ENCODE data around the gene CCDC141.
"Not testable (repeated sequence)": the region's sequence is repeated elsewhere in the genome, so short reads cannot be mapped to it uniquely, and the experiment has no call there.

Gene CCDC141

GRCh38 chr2:179037807-179038206 is 12.1 kb downstream of the CCDC141 start:
- DNase-seq = no peak

- DNase-seq = no peak
Observed at GRCh38 chr2:179036353-179036905, 13.5 kb downstream of the CCDC141 start.

GRCh38 chr2:179031731-179032408 is 18.1 kb downstream of the CCDC141 start:
- no peak for DNase-seq

- no peak for DNase-seq
Observed at GRCh38 chr2:179024445-179024844, 25.5 kb downstream of the CCDC141 start.

- DNase-seq = no peak
Observed at GRCh38 chr2:179022685-179023084, 27.3 kb downstream of the CCDC141 start.

GRCh38 chr2:179021258-179021657 is 28.7 kb downstream of the CCDC141 start:
- no peak for DNase-seq

- peak; percentile 2 for DNase-seq
Observed at GRCh38 chr2:179020156-179020750, 29.7 kb downstream of the CCDC141 start.

GRCh38 chr2:179019260-179019659 is 30.7 kb downstream of the CCDC141 start:
- no peak for DNase-seq

- no peak for DNase-seq
Observed at GRCh38 chr2:179017773-179018357, 32.1 kb downstream of the CCDC141 start.

GRCh38 chr2:179014189-179014588 is 35.7 kb downstream of the CCDC141 start:
- not testable (repeated sequence) for DNase-seq

GRCh38 chr2:179005976-179006375 is 44.0 kb downstream of the CCDC141 start:
- no peak for DNase-seq

- no peak for DNase-seq
Observed at GRCh38 chr2:178999476-178999875, 50.5 kb downstream of the CCDC141 start.

GRCh38 chr2:178998539-178998938 is 51.4 kb downstream of the CCDC141 start:
- no peak for DNase-seq

GRCh38 chr2:178997477-178997876 is 52.5 kb downstream of the CCDC141 start:
- DNase-seq = no peak

GRCh38 chr2:178997067-178997466 is 52.9 kb downstream of the CCDC141 start:
- DNase-seq = no peak

GRCh38 chr2:178994264-178994663 is 55.7 kb downstream of the CCDC141 start:
- no peak for DNase-seq

- DNase-seq = no peak
Observed at GRCh38 chr2:178993788-178994187, 56.1 kb downstream of the CCDC141 start.

- not testable (repeated sequence) for DNase-seq
Observed at GRCh38 chr2:178992719-178993118, 57.2 kb downstream of the CCDC141 start.

GRCh38 chr2:178990533-178991241 is 59.2 kb downstream of the CCDC141 start:
- DNase-seq = no peak

- DNase-seq = not testable (repeated sequence)
Observed at GRCh38 chr2:178989424-178989823, 60.5 kb downstream of the CCDC141 start.

- not testable (repeated sequence) for DNase-seq
Observed at GRCh38 chr2:178982652-178983051, 67.3 kb downstream of the CCDC141 start.

GRCh38 chr2:178980815-178981214 is 69.1 kb downstream of the CCDC141 start:
- no peak for DNase-seq

GRCh38 chr2:178978667-178979066 is 71.3 kb downstream of the CCDC141 start:
- no peak for DNase-seq
